Measurements from ENCODE around the gene INPP4B. TPM values are rescaled to one million over a fixed set of nuclear protein-coding genes. Genes with fewer than 3 reads are reported as not detected.

Gene INPP4B
- total RNA-seq, 1 experiment from 2014 or later = 3.4 TPM

GRCh38 chr4:142563682-142564291 is 282.3 kb downstream of the INPP4B start:
- no peak overlapping the region for H3K4me3 ChIP-seq
- no peaks in the 10 kb centered on the region for H3K9me3 ChIP-seq (replicated peaks)
- H3K36me3 ChIP-seq = no peaks in the 10 kb centered on the region
- no peak overlapping the region for H3K27ac ChIP-seq
- no peak for DNase-seq (ENCODE audit: low read depth in 1 of 2, low spot score in 2 of 2)
- no peaks in the 10 kb centered on the region for H3K4me1 ChIP-seq (replicated peaks)
- no peaks in the 10 kb centered on the region for H3K27me3 ChIP-seq (replicated peaks)

GRCh38 chr4:142559986-142560385 is 286.1 kb downstream of the INPP4B start:
- no peak for DNase-seq (ENCODE audit: low read depth in 1 of 2, low spot score in 2 of 2)

GRCh38 chr4:142558851-142559250 is 287.2 kb downstream of the INPP4B start:
- Histone ChIP-seq H3K4me3 (no peak overlapping the region), H3K9me3 (replicated peaks) (no peaks in the 10 kb centered on the region), H3K27ac (no peak overlapping the region), H3K36me3 (no peaks in the 10 kb centered on the region), H3K4me1 (replicated peaks) (no peaks in the 10 kb centered on the region), H3K27me3 (replicated peaks) (no peaks in the 10 kb centered on the region)
- DNase-seq (ENCODE audit: low read depth in 1 of 2, low spot score in 2 of 2) = no peak

More at GRCh38 chr4:142559986-142560385, 286.1 kb downstream of the INPP4B start:
- Histone ChIP-seq H3K27ac (no peak overlapping the region), H3K4me3 (no peak overlapping the region), H3K4me1 (replicated peaks) (no peaks in the 10 kb centered on the region), H3K9me3 (replicated peaks) (no peaks in the 10 kb centered on the region), H3K27me3 (replicated peaks) (no peaks in the 10 kb centered on the region), H3K36me3 (no peaks in the 10 kb centered on the region)

GRCh38 chr4:142557239-142557801 is 288.8 kb downstream of the INPP4B start:
- no peaks in the 10 kb centered on the region for H3K27me3 ChIP-seq (replicated peaks)
- H3K27ac ChIP-seq = no peak overlapping the region
- no peaks in the 10 kb centered on the region for H3K4me1 ChIP-seq (replicated peaks)
- H3K4me3 ChIP-seq = no peak overlapping the region
- no peaks in the 10 kb centered on the region for H3K36me3 ChIP-seq
- no peaks in the 10 kb centered on the region for H3K9me3 ChIP-seq (replicated peaks)
- DNase-seq (ENCODE audit: low read depth in 1 of 2, low spot score in 2 of 2) = no peak

- Histone ChIP-seq H3K4me1 (replicated peaks) (no peaks in the 10 kb centered on the region), H3K36me3 (no peaks in the 10 kb centered on the region), H3K4me3 (no peak overlapping the region), H3K27me3 (replicated peaks) (no peaks in the 10 kb centered on the region), H3K27ac (no peak overlapping the region), H3K9me3 (replicated peaks) (no peaks in the 10 kb centered on the region)
- no peak for DNase-seq (ENCODE audit: low read depth in 1 of 2, low spot score in 2 of 2)
Measured at GRCh38 chr4:142556570-142557238, 289.4 kb downstream of the INPP4B start.

- H3K4me3 ChIP-seq = no peak overlapping the region
- no peaks in the 10 kb centered on the region for H3K36me3 ChIP-seq
- no peaks in the 10 kb centered on the region for H3K27me3 ChIP-seq (replicated peaks)
- H3K9me3 ChIP-seq (replicated peaks) = no peaks in the 10 kb centered on the region
- no peak for DNase-seq (ENCODE audit: low read depth in 1 of 2, low spot score in 2 of 2)
- no peaks in the 10 kb centered on the region for H3K4me1 ChIP-seq (replicated peaks)
- H3K27ac ChIP-seq = no peak overlapping the region
Measured at GRCh38 chr4:142556048-142556447, 290.1 kb downstream of the INPP4B start.

- H3K27ac ChIP-seq = no peak overlapping the region
- no peaks in the 10 kb centered on the region for H3K27me3 ChIP-seq (replicated peaks)
- H3K4me1 ChIP-seq (replicated peaks) = no peaks in the 10 kb centered on the region
- no peaks in the 10 kb centered on the region for H3K9me3 ChIP-seq (replicated peaks)
- no peak overlapping the region for H3K4me3 ChIP-seq
- no peaks in the 10 kb centered on the region for H3K36me3 ChIP-seq
- no peak for DNase-seq (ENCODE audit: low read depth in 1 of 2, low spot score in 2 of 2)
Measured at GRCh38 chr4:142554412-142554811, 291.7 kb downstream of the INPP4B start.

GRCh38 chr4:142551517-142552305 is 294.4 kb downstream of the INPP4B start:
- Histone ChIP-seq H3K27ac (no peak overlapping the region), H3K27me3 (replicated peaks) (no peaks in the 10 kb centered on the region), H3K36me3 (no peaks in the 10 kb centered on the region), H3K4me3 (no peak overlapping the region), H3K9me3 (replicated peaks) (no peaks in the 10 kb centered on the region), H3K4me1 (replicated peaks) (0 out of 2 replicates have a peak, but pooled peaks cover 3% of the 10 kb centered on the region)
- no peak for DNase-seq (ENCODE audit: low read depth in 1 of 2, low spot score in 2 of 2)

- H3K27ac ChIP-seq = no peak overlapping the region
Measured at GRCh38 chr4:142550965-142551364, 295.1 kb downstream of the INPP4B start.

GRCh38 chr4:142549726-142550463 is 296.2 kb downstream of the INPP4B start:
- H3K4me3 ChIP-seq = no peak overlapping the region
- H3K36me3 ChIP-seq = no peaks in the 10 kb centered on the region
- H3K27me3 ChIP-seq (replicated peaks) = no peaks in the 10 kb centered on the region
- DNase-seq (ENCODE audit: low read depth in 1 of 2, low spot score in 2 of 2) = peak in 1 of 2 experiments; percentile 7
- H3K9me3 ChIP-seq (replicated peaks) = no peaks in the 10 kb centered on the region
- 0 out of 2 replicates have a peak, but pooled peaks cover 3% of the 10 kb centered on the region for H3K4me1 ChIP-seq (replicated peaks)
- H3K27ac ChIP-seq = no peak overlapping the region

More at GRCh38 chr4:142550965-142551364, 295.1 kb downstream of the INPP4B start:
- no peak for DNase-seq (ENCODE audit: low read depth in 1 of 2, low spot score in 2 of 2)
- Histone ChIP-seq H3K27me3 (replicated peaks) (no peaks in the 10 kb centered on the region), H3K4me3 (no peak overlapping the region), H3K36me3 (no peaks in the 10 kb centered on the region), H3K4me1 (replicated peaks) (0 out of 2 replicates have a peak, but pooled peaks cover 3% of the 10 kb centered on the region), H3K9me3 (replicated peaks) (no peaks in the 10 kb centered on the region)

GRCh38 chr4:142549248-142549647 is 296.9 kb downstream of the INPP4B start:
- no peak overlapping the region for H3K4me3 ChIP-seq
- no peaks in the 10 kb centered on the region for H3K9me3 ChIP-seq (replicated peaks)

GRCh38 chr4:142548491-142548890 is 297.6 kb downstream of the INPP4B start:
- Histone ChIP-seq H3K27me3 (replicated peaks) (no peaks in the 10 kb centered on the region), H3K4me1 (replicated peaks) (0 out of 2 replicates have a peak, but pooled peaks cover 3% of the 10 kb centered on the region), H3K4me3 (no peak overlapping the region), H3K9me3 (replicated peaks) (no peaks in the 10 kb centered on the region), H3K27ac (no peak overlapping the region), H3K36me3 (no peaks in the 10 kb centered on the region)
- DNase-seq (ENCODE audit: low read depth in 1 of 2, low spot score in 2 of 2) = no peak

More at GRCh38 chr4:142549248-142549647, 296.9 kb downstream of the INPP4B start:
- Histone ChIP-seq H3K36me3 (no peaks in the 10 kb centered on the region), H3K4me1 (replicated peaks) (0 out of 2 replicates have a peak, but pooled peaks cover 3% of the 10 kb centered on the region), H3K27me3 (replicated peaks) (no peaks in the 10 kb centered on the region), H3K27ac (no peak overlapping the region)
- DNase-seq (ENCODE audit: low read depth in 1 of 2, low spot score in 2 of 2) = no peak

GRCh38 chr4:142547974-142548373 is 298.1 kb downstream of the INPP4B start:
- Histone ChIP-seq H3K36me3 (no peaks in the 10 kb centered on the region), H3K27ac (no peak overlapping the region), H3K9me3 (replicated peaks) (no peaks in the 10 kb centered on the region), H3K4me1 (replicated peaks) (0 out of 2 replicates have a peak, but pooled peaks cover 3% of the 10 kb centered on the region), H3K27me3 (replicated peaks) (no peaks in the 10 kb centered on the region), H3K4me3 (no peak overlapping the region)
- peak in 1 of 2 experiments; percentile 6 for DNase-seq (ENCODE audit: low read depth in 1 of 2, low spot score in 2 of 2)

Data from SJSA1 (cell line).